ENCODE measurements around the gene ZNF580. TPM values are rescaled to one million over a fixed set of nuclear protein-coding genes. Genes with fewer than 3 reads are reported as not detected.

ZNF580 gene
- total and polyA plus RNA-seq, 10 of the 15 experiments (the other 5 are each of a cell fraction or from before 2014, with no cell fraction given) = 2.3 to 31.8 (median 10.0) TPM

GRCh38 chr19:55647732-55648584 is 7.2 kb downstream of the ZNF580 start, which contains the start of gene CCDC106 (continued):
- TF ChIP-seq TCF3 (IDR thresholded peaks at IDR 0.05; ENCODE audit: borderline replicate concordance, insufficient read depth, low read depth, low read length) = no peak
- TF ChIP-seq ASH2L (IDR thresholded peaks at IDR 0.05; ENCODE audit: borderline replicate concordance, low read depth) = no peak
- peak; percentile 50 to 80; a peak in 3 of 4 replicates for TF ChIP-seq IKZF2 (IDR thresholded peaks at IDR 0.05)
- TF ChIP-seq EED (IDR thresholded peaks at IDR 0.05; ENCODE audit: low read depth) = peak; percentile 58
- peak; percentile 33; the same call in 1 of the 2 replicates for TF ChIP-seq MLLT1 (IDR thresholded peaks at IDR 0.05)
- TF ChIP-seq RELA (IDR thresholded peaks at IDR 0.05; ENCODE audit: borderline replicate concordance, partially characterized antibody) = peak; percentile 54
- peak; percentile 100 for TF ChIP-seq RELB (IDR thresholded peaks at IDR 0.05; ENCODE audit: low read depth)
- TF ChIP-seq RUNX3 (IDR thresholded peaks at IDR 0.05; ENCODE audit: low read length) = peak; percentile 54
- TF ChIP-seq POU2F2 (IDR thresholded peaks at IDR 0.05; ENCODE audit: borderline replicate concordance, low read depth, low read length) = peak; percentile 35; the same call in 1 of the 3 replicates
- peak; percentile 90 for TF ChIP-seq ZNF217 (IDR thresholded peaks at IDR 0.05)
- TF ChIP-seq EP300 (IDR thresholded peaks at IDR 0.05; ENCODE audit: borderline replicate concordance in 1 of 2, control insufficient read depth in 1 of 2, low read depth in 2 of 2, low read length in 2 of 2) = 0 out of 4 replicates have a peak, but pooled peaks of 1 of the 2 experiments have one; percentile 16
- peak; percentile 96 for TF ChIP-seq NR2F1 (conservative IDR thresholded peaks at IDR 0.05)
- peak; percentile 83 for TF ChIP-seq SP1 (IDR thresholded peaks at IDR 0.05; ENCODE audit: low read depth, low read length)
- TF ChIP-seq EGR1 (IDR thresholded peaks at IDR 0.05; ENCODE audit: borderline replicate concordance in 1 of 2, low read depth in 2 of 2, low read length in 2 of 2) = peak; percentile 63 to 99
- no peak for TF ChIP-seq ZBTB11 (CRISPR knock-in tag; IDR thresholded peaks at IDR 0.05)
- TF ChIP-seq BHLHE40 (IDR thresholded peaks at IDR 0.05; ENCODE audit: borderline replicate concordance in 1 of 2, low read depth in 2 of 2, low read length in 1 of 2) = peak; percentile 74 to 93
- peak; percentile 20 for TF ChIP-seq BCL3 (IDR thresholded peaks at IDR 0.05; ENCODE audit: borderline replicate concordance, insufficient read depth, low read depth, low read length, poor library complexity, severe bottlenecking)
- TF ChIP-seq IKZF1 (conservative IDR thresholded peaks at IDR 0.05) = peak; percentile 87
- peak; percentile 88; the same call in 1 of the 2 replicates for TF ChIP-seq RB1 (IDR thresholded peaks at IDR 0.05; ENCODE audit: borderline replicate concordance)
- no peak for TF ChIP-seq HDAC6 (IDR thresholded peaks at IDR 0.05; ENCODE audit: unreplicated experiment)
